Activated CD4-positive, alpha-beta memory T cell treated with anti-CD3 and anti-CD28 coated beads for 36 hours (primary cell): ENCODE results near the gene GRIP2. TPM values are rescaled to one million over a fixed set of nuclear protein-coding genes. Genes with fewer than 3 reads are reported as not detected.

Experiments used
- CTCF ChIA-PET: fragments of 350-600 bp; sonication (Branson Sonifier 250); formaldehyde crosslinking; loops from one replicate; lab custom pipeline; 2021; ENCODE audit warnings: antibody characterized with exemption, inconsistent platforms; lab: Charles Lee
- POLR2A ChIA-PET: fragments of 350-600 bp; sonication (Branson Sonifier 250); formaldehyde crosslinking; loops from one replicate; lab custom pipeline; 2021; ENCODE audit warnings: antibody characterized with exemption; lab: Charles Lee
- DNase-seq: peaks from one replicate; pipeline ENCODE4 v3.0.0-alpha.2; 2020
- H3K27ac Mint-ChIP-seq: one replicate; pipeline ENCODE4 v1.8.0; 2021; ENCODE audit warnings: mixed read lengths
- H3K27me3 Mint-ChIP-seq: one replicate; pipeline ENCODE4 v1.8.0; 2021; ENCODE audit warnings: mixed read lengths
- H3K36me3 Mint-ChIP-seq: one replicate; pipeline ENCODE4 v1.8.0; 2021; ENCODE audit warnings: mixed read lengths
- H3K4me1 Mint-ChIP-seq: one replicate; pipeline ENCODE4 v1.8.0; 2021; ENCODE audit warnings: low read depth, mixed read lengths
- H3K4me3 Mint-ChIP-seq: one replicate; pipeline ENCODE4 v1.8.0; 2021; ENCODE audit warnings: mild to moderate bottlenecking, mixed read lengths
- H3K9me3 Mint-ChIP-seq: one replicate; pipeline ENCODE4 v1.8.0; 2021; ENCODE audit warnings: mixed read lengths
- intact Hi-C: fragments of 100-400 bp; cut with micrococcal nuclease; formaldehyde crosslinking; loops from one replicate; pipeline ENCODE4 v1.15.1; 2023
- total RNA-seq, 2 experiments: library from RNA; stranded (reverse); gene quantifications; one replicate each; pipeline ENCODE4 v1.2.3, GENCODE V29; 2021

Gene GRIP2
- total RNA-seq, 2 experiments from 2014 or later: not detected

GRCh38 chr3:14555835-14556234 is 15.7 kb upstream of the GRIP2 start:
- CTCF ChIA-PET: no interaction called here
- no peak for DNase-seq

GRCh38 chr3:14554715-14555114 is 14.6 kb upstream of the GRIP2 start:
- Mint-ChIP-seq H3K27ac (no peak overlapping the region), H3K27me3 (peaks cover 27% of the 10 kb centered on the region), H3K4me3 (no peak overlapping the region), H3K4me1 (peaks cover 3% of the 10 kb centered on the region), H3K9me3 (no peaks in the 10 kb centered on the region), H3K36me3 (no peaks in the 10 kb centered on the region)
- CTCF ChIA-PET: no interaction called here
- DNase-seq: no peak
- POLR2A ChIA-PET: no interaction called here
- intact Hi-C loops: no loop called here

More at GRCh38 chr3:14555835-14556234, 15.7 kb upstream of the GRIP2 start:
- Mint-ChIP-seq H3K36me3 (no peaks in the 10 kb centered on the region), H3K27ac (no peak overlapping the region), H3K27me3 (peaks cover 23% of the 10 kb centered on the region), H3K4me1 (peaks cover 3% of the 10 kb centered on the region), H3K4me3 (no peak overlapping the region), H3K9me3 (no peaks in the 10 kb centered on the region)
- intact Hi-C loops: no loop called here
- POLR2A ChIA-PET: no interaction called here

- no peak overlapping the region for H3K27ac Mint-ChIP-seq
- POLR2A ChIA-PET: no interaction called here
- no peak overlapping the region for H3K4me3 Mint-ChIP-seq
- CTCF ChIA-PET: no interaction called here
- peaks cover 28% of the 10 kb centered on the region for H3K27me3 Mint-ChIP-seq
- no peaks in the 10 kb centered on the region for H3K9me3 Mint-ChIP-seq
- DNase-seq: no peak
- peaks cover 3% of the 10 kb centered on the region for H3K4me1 Mint-ChIP-seq
- H3K36me3 Mint-ChIP-seq: no peaks in the 10 kb centered on the region
- intact Hi-C loops: no loop called here
Measured at GRCh38 chr3:14553871-14554270, 13.7 kb upstream of the GRIP2 start.

- CTCF ChIA-PET: no interaction called here
- H3K27me3 Mint-ChIP-seq: peaks cover 31% of the 10 kb centered on the region
Measured at GRCh38 chr3:14552717-14553116, 12.6 kb upstream of the GRIP2 start.

GRCh38 chr3:14552041-14552648 is 12.0 kb upstream of the GRIP2 start:
- Mint-ChIP-seq H3K27ac (no peak overlapping the region), H3K9me3 (no peaks in the 10 kb centered on the region), H3K4me1 (peaks cover 3% of the 10 kb centered on the region), H3K27me3 (peaks cover 32% of the 10 kb centered on the region), H3K36me3 (no peaks in the 10 kb centered on the region), H3K4me3 (no peak overlapping the region)
- ChIA-PET POLR2A (no interaction called here), CTCF (no interaction called here)
- intact Hi-C loops: no loop called here
- no peak for DNase-seq

More at GRCh38 chr3:14552717-14553116, 12.6 kb upstream of the GRIP2 start:
- peaks cover 3% of the 10 kb centered on the region for H3K4me1 Mint-ChIP-seq
- POLR2A ChIA-PET: no interaction called here
- no peaks in the 10 kb centered on the region for H3K9me3 Mint-ChIP-seq
- H3K36me3 Mint-ChIP-seq: no peaks in the 10 kb centered on the region
- intact Hi-C loops: no loop called here
- H3K4me3 Mint-ChIP-seq: no peak overlapping the region
- no peak overlapping the region for H3K27ac Mint-ChIP-seq
- DNase-seq: no peak

GRCh38 chr3:14550651-14551611 is 10.8 kb upstream of the GRIP2 start:
- peaks cover 3% of the 10 kb centered on the region for H3K4me1 Mint-ChIP-seq
- H3K4me3 Mint-ChIP-seq: no peak overlapping the region
- intact Hi-C loops: no loop called here
- CTCF ChIA-PET: interaction anchor here (1.9 to 5.8 kb wide), 2 partner anchors 8 to 40 kb away, joined by 4 to 41 read pairs; no protein-coding TSS in a partner anchor
- H3K27me3 Mint-ChIP-seq: peaks cover 34% of the 10 kb centered on the region
- H3K27ac Mint-ChIP-seq: no peak overlapping the region
- H3K36me3 Mint-ChIP-seq: no peaks in the 10 kb centered on the region
- no peak for DNase-seq
- POLR2A ChIA-PET: no interaction called here
- H3K9me3 Mint-ChIP-seq: no peaks in the 10 kb centered on the region

- no peaks in the 10 kb centered on the region for H3K36me3 Mint-ChIP-seq
- intact Hi-C loops: no loop called here
- no peaks in the 10 kb centered on the region for H3K9me3 Mint-ChIP-seq
- H3K4me3 Mint-ChIP-seq: no peak overlapping the region
- peaks cover 33% of the 10 kb centered on the region for H3K27me3 Mint-ChIP-seq
- H3K4me1 Mint-ChIP-seq: no peaks in the 10 kb centered on the region
- H3K27ac Mint-ChIP-seq: no peak overlapping the region
- ChIA-PET CTCF (interaction anchor here (1.1 to 5.8 kb wide), 4 partner anchors 9 to 274 kb away, joined by 3 to 41 read pairs (median 4); no protein-coding TSS in a partner anchor), POLR2A (no interaction called here)
- no peak for DNase-seq
Measured at GRCh38 chr3:14550181-14550580, 10.0 kb upstream of the GRIP2 start.

- ChIA-PET POLR2A (no interaction called here), CTCF (interaction anchor here (1.1 to 5.8 kb wide), 6 partner anchors 10 to 288 kb away, joined by 3 to 41 read pairs (median 3); no protein-coding TSS in a partner anchor)
- intact Hi-C loops: loop anchor here (2.0 to 5.0 kb wide), 2 partner anchors 37 to 652 kb away; no protein-coding TSS in a partner anchor
- DNase-seq: no peak
- H3K4me1 Mint-ChIP-seq: no peaks in the 10 kb centered on the region
- H3K4me3 Mint-ChIP-seq: no peak overlapping the region
- no peak overlapping the region for H3K27ac Mint-ChIP-seq
- H3K27me3 Mint-ChIP-seq: peaks cover 28% of the 10 kb centered on the region
- H3K36me3 Mint-ChIP-seq: no peaks in the 10 kb centered on the region
- no peaks in the 10 kb centered on the region for H3K9me3 Mint-ChIP-seq
Measured at GRCh38 chr3:14549256-14549919, 9.2 kb upstream of the GRIP2 start.

GRCh38 chr3:14548321-14548729 is 8.2 kb upstream of the GRIP2 start:
- intact Hi-C loops: loop anchor here (1.0 to 5.0 kb wide), 3 partner anchors 36 to 651 kb away; no protein-coding TSS in a partner anchor
- Mint-ChIP-seq H3K27ac (no peak overlapping the region), H3K9me3 (no peaks in the 10 kb centered on the region), H3K27me3 (peaks cover 26% of the 10 kb centered on the region), H3K4me1 (no peaks in the 10 kb centered on the region), H3K4me3 (no peak overlapping the region), H3K36me3 (no peaks in the 10 kb centered on the region)
- peak; percentile 50 for DNase-seq
- CTCF ChIA-PET: interaction anchor here (0.6 to 5.8 kb wide), 7 partner anchors 9 to 345 kb away, joined by 3 to 41 read pairs (median 3); no protein-coding TSS in a partner anchor
- POLR2A ChIA-PET: no interaction called here

GRCh38 chr3:14547693-14548092 is 7.6 kb upstream of the GRIP2 start:
- intact Hi-C loops: loop anchor here (1.0 to 5.0 kb wide), 3 partner anchors 35 to 650 kb away; no protein-coding TSS in a partner anchor
- ChIA-PET POLR2A (no interaction called here), CTCF (interaction anchor here (1.1 to 5.8 kb wide), 4 partner anchors 10 to 344 kb away, joined by 3 to 41 read pairs (median 4); no protein-coding TSS in a partner anchor)
- H3K9me3 Mint-ChIP-seq: no peaks in the 10 kb centered on the region
- no peak for DNase-seq
- H3K27me3 Mint-ChIP-seq: peaks cover 26% of the 10 kb centered on the region
- H3K4me3 Mint-ChIP-seq: no peak overlapping the region
- H3K36me3 Mint-ChIP-seq: no peaks in the 10 kb centered on the region
- no peaks in the 10 kb centered on the region for H3K4me1 Mint-ChIP-seq
- H3K27ac Mint-ChIP-seq: no peak overlapping the region

- Mint-ChIP-seq H3K27ac (no peak overlapping the region), H3K4me3 (no peak overlapping the region), H3K9me3 (no peaks in the 10 kb centered on the region), H3K4me1 (no peaks in the 10 kb centered on the region), H3K36me3 (no peaks in the 10 kb centered on the region), H3K27me3 (peaks cover 18% of the 10 kb centered on the region)
- intact Hi-C loops: loop anchor here (5.0 kb wide), 1 partner anchor 649 kb away; no protein-coding TSS in a partner anchor
- ChIA-PET POLR2A (no interaction called here), CTCF (interaction anchor here (5.8 kb wide), 1 partner anchor 35 kb away, joined by 41 read pairs; no protein-coding TSS in a partner anchor)
- no peak for DNase-seq
Measured at GRCh38 chr3:14546041-14546440, 5.9 kb upstream of the GRIP2 start.
